Karpas-422 (cell line): Measurements from ENCODE around the gene BRINP3. TPM values are rescaled to one million over a fixed set of nuclear protein-coding genes. Genes with fewer than 3 reads are reported as not detected.

Experiments used
- DNase-seq: peaks from one replicate; pipeline ENCODE4 v3.0.0-alpha.2; 2015
- H2AFZ ChIP-seq: fragments of 200-600 bp; sonication (generic); 2 replicates; pipeline ENCODE4 v1.6.1; 2014; ENCODE audit warnings: antibody characterized with exemption, low read length, mixed read lengths
- H3K27ac ChIP-seq: fragments of 200-600 bp; sonication (generic); 2 replicates; pipeline ENCODE4 v1.5.1; 2014; ENCODE audit warnings: mild to moderate bottlenecking, low read length, moderate library complexity
- H3K27me3 ChIP-seq: fragments of 200-600 bp; sonication (generic); 2 replicates; pipeline ENCODE4 v1.6.1; 2014; ENCODE audit warnings: low read length, mixed read lengths
- H3K36me3 ChIP-seq: fragments of 200-600 bp; sonication (generic); 2 replicates; pipeline ENCODE4 v1.6.1; 2014; ENCODE audit warnings: low read length, mixed read lengths; ENCODE audit not compliant: insufficient read depth
- H3K4me1 ChIP-seq: fragments of 200-600 bp; sonication (generic); 2 replicates; pipeline ENCODE4 v1.6.1; 2014; ENCODE audit warnings: mild to moderate bottlenecking, low read length, mixed read lengths
- H3K4me2 ChIP-seq: fragments of 200-600 bp; sonication (generic); 2 replicates; pipeline ENCODE4 v1.6.1; 2014; ENCODE audit warnings: low read length, low read depth, mild to moderate bottlenecking; ENCODE audit not compliant: poor library complexity, severe bottlenecking
- H3K4me3 ChIP-seq: fragments of 200-600 bp; sonication (generic); 2 replicates; pipeline ENCODE4 v1.5.1; 2014; ENCODE audit warnings: mild to moderate bottlenecking, antibody characterized with exemption, low read length, mixed read lengths
- H3K79me2 ChIP-seq: fragments of 200-600 bp; sonication (generic); 2 replicates; pipeline ENCODE4 v1.6.1; 2014; ENCODE audit warnings: mild to moderate bottlenecking, low read length, mixed read lengths
- H3K9ac ChIP-seq: fragments of 200-600 bp; sonication (generic); 2 replicates; pipeline ENCODE4 v1.6.0; 2014; ENCODE audit warnings: low read length
- H3K9me2 ChIP-seq: fragments of 200-600 bp; sonication (generic), shearing (Covaris generic); replicated peaks from 2 replicates; pipeline ENCODE4 v1.6.0; 2014; ENCODE audit warnings: mild to moderate bottlenecking, low read length, moderate library complexity; ENCODE audit not compliant: insufficient read depth
- H3K9me3 ChIP-seq: fragments of 300-700, 200-600 bp; sonication (generic); 2 replicates; pipeline ENCODE4 v1.6.1; 2014; ENCODE audit warnings: low read length, mixed read lengths
- H4K20me1 ChIP-seq: fragments of 200-600 bp; sonication (generic); 2 replicates; pipeline ENCODE4 v1.6.1; 2014; ENCODE audit warnings: mild to moderate bottlenecking, antibody characterized with exemption, low read length, low read depth; ENCODE audit not compliant: insufficient read depth
- total RNA-seq: library from RNA; depleted of rRNA; stranded (reverse); fragments of >200 nt; shearing (Covaris generic); gene quantifications from 2 replicates; pipeline ENCODE4 v1.2.3, GENCODE V29; 2014; ENCODE audit warnings: low replicate concordance

BRINP3 gene
- total RNA-seq, 1 experiment from 2014 or later: not detected

DNA sequence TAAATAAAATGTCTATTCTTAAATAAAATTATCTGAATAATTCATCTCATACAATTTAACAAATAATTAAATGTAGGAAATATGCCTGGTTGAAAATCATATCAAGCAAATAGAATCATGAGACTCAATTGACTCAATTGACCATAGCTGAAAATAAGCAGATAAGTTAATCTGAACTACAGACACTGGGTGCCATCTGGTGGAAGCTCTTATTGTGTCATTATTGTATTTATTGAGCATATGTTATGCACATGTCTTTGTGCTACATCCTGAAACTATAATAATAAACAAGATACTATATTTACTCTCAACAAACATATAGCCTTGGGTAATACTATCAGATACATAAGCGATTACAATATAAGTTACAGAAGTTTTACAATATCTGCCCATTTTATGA is 41.0 kb downstream of the BRINP3 start:
- H3K4me1 ChIP-seq: no peaks in the 10 kb centered on the region
- H3K27me3 ChIP-seq: no peaks in the 10 kb centered on the region
- no peaks in the 10 kb centered on the region for H3K9me2 ChIP-seq
- H3K27ac ChIP-seq: no peak overlapping the region
- no peak overlapping the region for H3K4me2 ChIP-seq
- no peaks in the 10 kb centered on the region for H4K20me1 ChIP-seq
- H3K4me3 ChIP-seq: no peak overlapping the region
- no peaks in the 10 kb centered on the region for H3K79me2 ChIP-seq
- peaks cover 28% of the 10 kb centered on the region for H3K9me3 ChIP-seq
- no peaks in the 10 kb centered on the region for H3K36me3 ChIP-seq
- DNase-seq: peak; percentile 57
- no peak overlapping the region for H2AFZ ChIP-seq
- H3K9ac ChIP-seq: no peak overlapping the region

DNA sequence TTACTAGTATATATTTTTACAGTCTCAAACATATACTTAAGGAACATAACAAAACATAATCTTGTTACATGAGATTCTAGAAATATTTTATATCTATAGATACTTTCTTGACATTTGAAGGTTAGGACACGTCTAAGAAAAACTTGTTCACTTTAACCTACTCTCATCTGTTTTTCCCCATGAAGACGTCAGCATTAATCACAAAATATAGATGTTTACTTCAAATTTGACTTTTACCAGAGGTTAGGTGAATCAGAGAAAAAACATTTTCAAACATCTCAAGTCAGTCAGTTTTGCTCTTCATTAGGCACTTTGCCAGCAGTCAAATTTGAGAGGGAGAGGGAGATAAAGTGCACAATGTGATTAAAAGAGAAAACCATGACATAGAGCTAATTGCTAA is 47.7 kb downstream of the BRINP3 start:
- Histone ChIP-seq H4K20me1 (no peaks in the 10 kb centered on the region), H2AFZ (no peak overlapping the region), H3K4me3 (no peak overlapping the region), H3K27ac (no peak overlapping the region), H3K9me3 (peaks cover 20% of the 10 kb centered on the region), H3K9me2 (no peaks in the 10 kb centered on the region), H3K36me3 (no peaks in the 10 kb centered on the region), H3K4me1 (no peaks in the 10 kb centered on the region), H3K27me3 (no peaks in the 10 kb centered on the region), H3K4me2 (no peak overlapping the region), H3K9ac (no peak overlapping the region), H3K79me2 (no peaks in the 10 kb centered on the region)
- no peak for DNase-seq

DNA sequence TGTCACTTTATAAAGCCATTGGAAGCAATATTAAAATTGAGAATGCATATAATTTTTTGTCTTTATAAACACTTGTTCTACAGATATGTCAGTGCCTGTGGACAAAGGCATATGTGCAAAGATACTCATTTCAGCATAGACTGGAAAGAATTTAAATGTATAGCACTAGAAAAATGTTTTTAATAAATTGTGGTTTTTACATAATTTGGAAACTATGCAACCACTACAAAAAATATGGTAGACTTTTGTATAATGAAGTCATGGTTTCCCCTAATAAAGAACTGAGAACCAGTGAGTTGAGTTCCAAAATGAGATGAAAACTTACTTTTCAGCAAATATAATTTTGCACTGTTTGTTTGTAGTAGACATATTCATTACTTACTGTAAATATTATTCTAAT is 48.5 kb downstream of the BRINP3 start:
- no peaks in the 10 kb centered on the region for H4K20me1 ChIP-seq
- H3K4me2 ChIP-seq: no peak overlapping the region
- H3K9me3 ChIP-seq: peaks cover 23% of the 10 kb centered on the region
- H3K9me2 ChIP-seq: no peaks in the 10 kb centered on the region
- H3K4me3 ChIP-seq: no peak overlapping the region
- H3K9ac ChIP-seq: no peak overlapping the region
- no peaks in the 10 kb centered on the region for H3K27me3 ChIP-seq
- no peaks in the 10 kb centered on the region for H3K79me2 ChIP-seq
- no peaks in the 10 kb centered on the region for H3K4me1 ChIP-seq
- H3K27ac ChIP-seq: no peak overlapping the region
- no peak overlapping the region for H2AFZ ChIP-seq
- no peak for DNase-seq
- H3K36me3 ChIP-seq: no peaks in the 10 kb centered on the region

DNA sequence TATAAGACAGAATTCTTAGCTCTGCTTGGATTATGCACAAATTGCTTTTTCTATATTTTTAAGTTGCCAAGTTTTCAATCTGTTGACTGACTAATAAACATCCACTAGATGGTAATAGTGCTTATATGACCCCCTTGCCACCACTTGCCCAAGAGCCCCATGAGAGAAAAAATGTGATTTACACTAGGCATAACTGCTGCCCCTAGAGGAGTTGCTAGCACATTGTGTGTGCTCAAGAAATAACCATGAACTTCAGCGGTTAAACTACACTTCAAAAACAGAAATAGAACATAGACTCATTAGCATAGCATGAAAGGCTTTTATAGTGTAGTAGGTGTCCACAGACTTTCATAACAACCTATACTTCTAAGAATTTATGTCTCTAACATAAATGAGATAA is 61.4 kb downstream of the BRINP3 start:
- no peaks in the 10 kb centered on the region for H3K36me3 ChIP-seq
- H3K27me3 ChIP-seq: no peaks in the 10 kb centered on the region
- H3K79me2 ChIP-seq: no peaks in the 10 kb centered on the region
- H3K4me2 ChIP-seq: no peak overlapping the region
- DNase-seq: no peak
- H3K27ac ChIP-seq: no peak overlapping the region
- H3K9ac ChIP-seq: no peak overlapping the region
- H3K9me3 ChIP-seq: peaks cover 23% of the 10 kb centered on the region
- no peak overlapping the region for H2AFZ ChIP-seq
- H3K4me1 ChIP-seq: no peaks in the 10 kb centered on the region
- H3K9me2 ChIP-seq: no peaks in the 10 kb centered on the region
- no peaks in the 10 kb centered on the region for H4K20me1 ChIP-seq
- no peak overlapping the region for H3K4me3 ChIP-seq

DNA sequence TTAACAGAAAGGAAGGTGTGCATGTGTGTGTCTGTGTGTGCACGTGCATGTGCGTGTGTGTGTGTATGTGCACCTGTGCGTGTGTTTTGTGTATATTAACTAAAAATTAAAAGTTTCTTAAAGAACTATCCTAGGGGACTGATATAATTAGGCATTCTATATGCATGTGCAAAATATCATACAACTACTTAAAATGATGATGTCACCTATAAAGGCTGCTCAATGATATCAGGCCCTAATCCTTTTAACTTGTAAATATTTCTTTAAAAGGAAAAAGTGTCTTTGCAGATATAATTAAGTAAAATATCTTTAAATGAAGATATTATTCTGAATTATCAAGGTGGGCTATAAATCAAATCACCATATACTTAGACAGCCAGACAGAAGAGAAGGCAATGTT is 64.5 kb downstream of the BRINP3 start:
- no peak for DNase-seq
- Histone ChIP-seq H3K27ac (no peak overlapping the region), H3K4me2 (no peak overlapping the region), H3K36me3 (no peaks in the 10 kb centered on the region), H3K4me1 (no peaks in the 10 kb centered on the region), H4K20me1 (no peaks in the 10 kb centered on the region), H3K9ac (no peak overlapping the region), H3K9me2 (no peaks in the 10 kb centered on the region), H3K9me3 (peaks cover 35% of the 10 kb centered on the region), H3K79me2 (no peaks in the 10 kb centered on the region), H3K27me3 (no peaks in the 10 kb centered on the region), H3K4me3 (no peak overlapping the region), H2AFZ (no peak overlapping the region)

DNA sequence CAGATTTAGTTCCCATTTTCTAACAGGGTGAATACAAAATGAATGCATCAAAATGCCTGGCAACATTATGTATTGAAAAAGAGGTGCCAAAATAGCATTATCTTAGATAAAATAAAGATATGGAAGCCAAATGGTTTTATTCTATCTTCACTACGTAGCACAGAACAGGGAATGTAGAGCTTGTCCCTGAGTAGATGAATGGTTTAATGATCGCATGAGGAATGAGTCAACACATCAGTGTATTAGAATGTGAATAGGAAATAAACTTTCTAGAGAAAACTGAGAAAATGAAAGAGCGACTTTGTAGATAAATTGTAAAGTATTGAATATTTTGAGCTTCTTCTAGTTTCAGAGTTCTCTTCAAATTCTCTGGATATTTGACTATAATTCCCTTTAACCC is 74.3 kb downstream of the BRINP3 start:
- DNase-seq: no peak
- no peaks in the 10 kb centered on the region for H3K79me2 ChIP-seq
- H3K36me3 ChIP-seq: no peaks in the 10 kb centered on the region
- no peaks in the 10 kb centered on the region for H3K27me3 ChIP-seq
- no peak overlapping the region for H3K4me3 ChIP-seq
- no peaks in the 10 kb centered on the region for H3K4me1 ChIP-seq
- H2AFZ ChIP-seq: no peak overlapping the region
- H3K9me3 ChIP-seq: peaks cover 18% of the 10 kb centered on the region
- no peak overlapping the region for H3K27ac ChIP-seq
- H3K9me2 ChIP-seq: no peaks in the 10 kb centered on the region
- no peaks in the 10 kb centered on the region for H4K20me1 ChIP-seq
- H3K9ac ChIP-seq: no peak overlapping the region
- H3K4me2 ChIP-seq: no peak overlapping the region

DNA sequence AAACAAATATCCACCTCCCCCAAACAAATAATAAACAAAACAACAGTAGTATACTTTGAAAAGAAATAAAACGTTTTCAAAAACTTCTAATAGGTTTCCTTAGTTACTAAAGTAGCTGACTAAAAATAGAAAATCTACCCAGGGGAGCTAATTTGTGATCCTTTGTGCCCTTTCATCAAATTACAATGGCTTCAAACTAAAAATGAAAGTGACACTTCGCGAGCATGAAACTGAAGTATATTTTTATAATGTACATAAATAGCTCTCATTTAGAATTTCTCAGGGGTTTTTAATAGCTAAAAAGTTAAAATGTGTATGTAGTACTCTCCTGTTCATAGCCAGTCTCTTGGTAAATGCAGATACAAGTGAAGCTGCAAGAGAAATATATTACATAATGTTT is 78.4 kb downstream of the BRINP3 start:
- Histone ChIP-seq H3K36me3 (no peaks in the 10 kb centered on the region), H3K9me2 (no peaks in the 10 kb centered on the region), H3K27ac (no peak overlapping the region), H4K20me1 (no peaks in the 10 kb centered on the region), H3K9me3 (peaks cover 20% of the 10 kb centered on the region), H3K27me3 (no peaks in the 10 kb centered on the region), H2AFZ (no peak overlapping the region), H3K4me1 (no peaks in the 10 kb centered on the region), H3K4me2 (no peak overlapping the region), H3K4me3 (no peak overlapping the region), H3K79me2 (no peaks in the 10 kb centered on the region), H3K9ac (no peak overlapping the region)
- no peak for DNase-seq

DNA sequence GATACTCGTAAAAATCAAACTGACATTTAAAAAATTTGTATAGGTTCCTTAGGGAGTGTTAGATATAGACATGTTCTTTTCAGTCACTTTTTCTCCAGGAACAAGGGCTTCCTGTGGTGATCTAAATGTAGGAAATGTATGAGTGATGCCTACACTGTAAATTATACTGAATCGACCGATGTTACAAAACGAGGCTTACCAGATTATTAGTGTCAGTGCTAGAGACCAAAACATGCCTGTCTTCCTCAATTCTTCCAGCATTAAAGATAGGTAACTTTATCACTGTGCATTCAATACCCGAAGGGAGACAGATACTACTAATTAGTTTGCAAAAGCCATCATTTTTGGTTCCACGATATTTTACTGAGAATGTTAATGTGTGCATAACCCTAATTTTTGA is 86.1 kb downstream of the BRINP3 start:
- no peak overlapping the region for H3K4me2 ChIP-seq
- no peaks in the 10 kb centered on the region for H3K79me2 ChIP-seq
- H3K9me3 ChIP-seq: peaks cover 5% of the 10 kb centered on the region; the same call in 1 of the 2 replicates
- H3K9me2 ChIP-seq: no peaks in the 10 kb centered on the region
- no peaks in the 10 kb centered on the region for H3K27me3 ChIP-seq
- no peaks in the 10 kb centered on the region for H3K36me3 ChIP-seq
- no peaks in the 10 kb centered on the region for H3K4me1 ChIP-seq
- H4K20me1 ChIP-seq: no peaks in the 10 kb centered on the region
- no peak for DNase-seq
- H3K4me3 ChIP-seq: no peak overlapping the region
- no peak overlapping the region for H3K27ac ChIP-seq
- no peak overlapping the region for H2AFZ ChIP-seq
- H3K9ac ChIP-seq: no peak overlapping the region

DNA sequence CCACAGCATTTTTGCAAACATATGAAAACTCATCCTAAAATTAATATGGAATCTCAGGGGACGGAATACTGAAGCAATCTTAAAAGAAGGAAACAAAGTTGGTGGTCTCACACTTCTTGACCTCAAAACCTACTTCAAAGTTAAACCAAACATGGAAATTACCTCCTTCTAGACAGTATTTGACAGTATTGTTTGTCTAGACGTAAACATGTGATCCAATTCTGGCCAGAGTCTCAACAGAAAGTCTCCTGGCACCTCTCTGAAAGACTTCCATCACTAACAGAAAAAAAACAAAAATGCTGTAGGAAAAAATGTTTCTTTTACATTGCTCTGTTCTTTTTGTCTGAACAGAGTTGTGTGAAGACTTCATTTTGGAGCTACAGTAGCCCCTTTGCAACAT is 99.7 kb downstream of the BRINP3 start:
- Histone ChIP-seq H2AFZ (no peak overlapping the region), H4K20me1 (no peaks in the 10 kb centered on the region), H3K79me2 (no peaks in the 10 kb centered on the region), H3K27me3 (no peaks in the 10 kb centered on the region), H3K9me3 (peaks cover 7% of the 10 kb centered on the region), H3K9ac (no peak overlapping the region), H3K4me2 (no peak overlapping the region), H3K4me3 (no peak overlapping the region), H3K36me3 (no peaks in the 10 kb centered on the region), H3K9me2 (no peaks in the 10 kb centered on the region), H3K27ac (no peak overlapping the region), H3K4me1 (no peaks in the 10 kb centered on the region)
- no peak for DNase-seq
